ENCODE results near the gene ALKBH4. TPM values are rescaled to one million over a fixed set of nuclear protein-coding genes. Genes with fewer than 3 reads are reported as not detected.
"Not testable (repeated sequence)": the region's sequence is repeated elsewhere in the genome, so short reads cannot be mapped to it uniquely, and the experiment has no call there.

Gene ALKBH4
- total and polyA plus RNA-seq, 10 of the 15 experiments (the other 5 are each of a cell fraction or from before 2014, with no cell fraction given): 4.1 to 16.9 (median 11.3) TPM

DNA sequence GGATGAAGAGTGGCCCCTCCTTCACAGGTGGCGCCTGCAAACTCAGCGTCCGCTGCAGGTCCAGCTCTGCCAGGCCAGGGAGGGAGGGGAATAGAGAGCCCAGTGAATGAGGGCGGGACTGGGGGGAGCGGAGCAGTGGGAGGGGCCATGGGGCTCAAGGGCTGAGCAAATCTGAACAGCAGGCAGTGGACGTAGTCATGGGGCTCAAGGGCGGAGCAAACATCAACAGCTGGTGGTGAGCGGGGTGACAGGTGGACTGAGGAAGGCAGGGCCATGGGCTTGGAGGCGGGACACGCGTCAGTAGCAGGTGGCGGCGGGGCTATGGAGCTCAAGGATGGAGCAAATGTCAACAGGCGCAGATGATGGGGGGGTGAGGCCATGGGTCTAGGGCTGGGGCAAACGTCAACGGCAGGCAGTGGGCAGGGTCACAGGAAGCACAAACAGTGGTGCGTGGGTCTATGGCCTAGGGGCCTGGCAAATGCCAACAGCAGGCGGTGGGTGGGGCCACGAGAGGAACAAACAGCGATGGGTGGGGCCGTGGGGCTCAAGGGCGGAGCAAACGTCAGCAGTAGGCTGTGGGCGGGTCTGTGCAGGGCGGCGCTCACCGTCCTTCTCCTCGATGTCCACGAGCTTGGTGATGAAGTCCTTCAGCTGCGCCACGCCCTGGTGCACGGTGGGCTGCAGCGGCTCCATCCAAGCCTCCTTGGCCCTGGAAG is 28.7 kb upstream of the ALKBH4 start:
- H2AFZ ChIP-seq (ENCODE audit: control insufficient read depth, low read depth, low read length); BruUV-seq (replicated peaks); CTCF ChIA-PET: not testable (repeated sequence)

GRCh38 chr7:102490529-102491075 is 25.9 kb upstream of the ALKBH4 start:
- H3K4me3 ChIP-seq; in situ Hi-C loops (cut with MboI); SMC1A ChIA-PET (ENCODE audit: uncharacterized antibody, unreplicated experiment); H3K9me3 ChIP-seq (replicated peaks; ENCODE audit: control insufficient read depth, insufficient read depth, low read length); H3K36me3 ChIP-seq (ENCODE audit: control insufficient read depth in 2 of 2, insufficient read depth in 2 of 2, low read length in 1 of 2); H4K20me1 ChIP-seq (ENCODE audit: control insufficient read depth, insufficient read depth); intact Hi-C loops (cut with micrococcal nuclease; ENCODE audit: unreplicated experiment); H3K9ac ChIP-seq (ENCODE audit: control insufficient read depth, insufficient read depth, low read length); H3K4me1 ChIP-seq (ENCODE audit: control insufficient read depth, insufficient read depth, low read length); FAIRE-seq; CTCF ChIA-PET; H2AFZ ChIP-seq (ENCODE audit: control insufficient read depth, low read depth, low read length); H3K27ac ChIP-seq (ENCODE audit: control insufficient read depth, insufficient read depth); H3K79me2 ChIP-seq (ENCODE audit: control insufficient read depth, insufficient read depth, low read length); DNase-seq (ENCODE audit: low read depth, low spot score); RAD21 ChIA-PET (ENCODE audit: unreplicated experiment); BruUV-seq (replicated peaks); POLR2A ChIA-PET; H3K4me2 ChIP-seq (ENCODE audit: control insufficient read depth, insufficient read depth); H3K27me3 ChIP-seq (replicated peaks in 1 of 2; ENCODE audit: control insufficient read depth in 2 of 2, insufficient read depth in 2 of 2, low read length in 1 of 2): not testable (repeated sequence)
- whole genome bisulfite sequencing (ENCODE audit: insufficient coverage, insufficient replicate concordance, low lambda C conversion rate, missing lambda C conversion rate): 100% methylated on average over 3 of the region's 12 CpGs
- peak; percentile 87 for ATAC-seq

More for the DNA sequence above, 28.7 kb upstream of the ALKBH4 start:
- peak; percentile 59 for ATAC-seq
- H4K20me1 ChIP-seq (ENCODE audit: control insufficient read depth, insufficient read depth); H3K4me3 ChIP-seq; H3K27me3 ChIP-seq (replicated peaks in 1 of 2; ENCODE audit: control insufficient read depth in 2 of 2, insufficient read depth in 2 of 2, low read length in 1 of 2); FAIRE-seq; H3K79me2 ChIP-seq (ENCODE audit: control insufficient read depth, insufficient read depth, low read length); POLR2A ChIA-PET; DNase-seq (ENCODE audit: low read depth, low spot score); H3K9me3 ChIP-seq (replicated peaks; ENCODE audit: control insufficient read depth, insufficient read depth, low read length); H3K36me3 ChIP-seq (ENCODE audit: control insufficient read depth in 2 of 2, insufficient read depth in 2 of 2, low read length in 1 of 2); H3K4me2 ChIP-seq (ENCODE audit: control insufficient read depth, insufficient read depth); intact Hi-C loops (cut with micrococcal nuclease; ENCODE audit: unreplicated experiment); RAD21 ChIA-PET (ENCODE audit: unreplicated experiment); H3K9ac ChIP-seq (ENCODE audit: control insufficient read depth, insufficient read depth, low read length); in situ Hi-C loops (cut with MboI); H3K4me1 ChIP-seq (ENCODE audit: control insufficient read depth, insufficient read depth, low read length); H3K27ac ChIP-seq (ENCODE audit: control insufficient read depth, insufficient read depth); SMC1A ChIA-PET (ENCODE audit: uncharacterized antibody, unreplicated experiment): not testable (repeated sequence)
- WGBS (ENCODE audit: insufficient coverage, insufficient replicate concordance, low lambda C conversion rate, missing lambda C conversion rate): no CpG with 5 or more reads among the region's 33 CpGs

- FAIRE-seq; RAD21 ChIA-PET (ENCODE audit: unreplicated experiment); H3K27ac ChIP-seq (ENCODE audit: control insufficient read depth, insufficient read depth); H3K27me3 ChIP-seq (replicated peaks in 1 of 2; ENCODE audit: control insufficient read depth in 2 of 2, insufficient read depth in 2 of 2, low read length in 1 of 2); in situ Hi-C loops (cut with MboI); H3K4me3 ChIP-seq; H2AFZ ChIP-seq (ENCODE audit: control insufficient read depth, low read depth, low read length); SMC1A ChIA-PET (ENCODE audit: uncharacterized antibody, unreplicated experiment); intact Hi-C loops (cut with micrococcal nuclease; ENCODE audit: unreplicated experiment); H3K4me1 ChIP-seq (ENCODE audit: control insufficient read depth, insufficient read depth, low read length); H4K20me1 ChIP-seq (ENCODE audit: control insufficient read depth, insufficient read depth); H3K79me2 ChIP-seq (ENCODE audit: control insufficient read depth, insufficient read depth, low read length); CTCF ChIA-PET; H3K9me3 ChIP-seq (replicated peaks; ENCODE audit: control insufficient read depth, insufficient read depth, low read length); POLR2A ChIA-PET; H3K36me3 ChIP-seq (ENCODE audit: control insufficient read depth in 2 of 2, insufficient read depth in 2 of 2, low read length in 1 of 2); H3K4me2 ChIP-seq (ENCODE audit: control insufficient read depth, insufficient read depth); H3K9ac ChIP-seq (ENCODE audit: control insufficient read depth, insufficient read depth, low read length); DNase-seq (ENCODE audit: low read depth, low spot score); ATAC-seq; BruUV-seq (replicated peaks): not testable (repeated sequence)
- no CpG with 5 or more reads among the region's 5 CpGs for WGBS (ENCODE audit: insufficient coverage, insufficient replicate concordance, low lambda C conversion rate, missing lambda C conversion rate)
Measured at GRCh38 chr7:102484317-102484716, 19.7 kb upstream of the ALKBH4 start.

GRCh38 chr7:102481962-102482361 is 17.3 kb upstream of the ALKBH4 start:
- no CpG with 5 or more reads among the region's 10 CpGs for WGBS (ENCODE audit: insufficient coverage, insufficient replicate concordance, low lambda C conversion rate, missing lambda C conversion rate)

More at GRCh38 chr7:102481962-102482361, 17.3 kb upstream of the ALKBH4 start:
- FAIRE-seq; BruUV-seq (replicated peaks); H3K79me2 ChIP-seq (ENCODE audit: control insufficient read depth, insufficient read depth, low read length); DNase-seq (ENCODE audit: low read depth, low spot score); SMC1A ChIA-PET (ENCODE audit: uncharacterized antibody, unreplicated experiment); H3K4me3 ChIP-seq; H3K9me3 ChIP-seq (replicated peaks; ENCODE audit: control insufficient read depth, insufficient read depth, low read length); POLR2A ChIA-PET; CTCF ChIA-PET; H2AFZ ChIP-seq (ENCODE audit: control insufficient read depth, low read depth, low read length); H3K27ac ChIP-seq (ENCODE audit: control insufficient read depth, insufficient read depth); H3K4me2 ChIP-seq (ENCODE audit: control insufficient read depth, insufficient read depth); H3K4me1 ChIP-seq (ENCODE audit: control insufficient read depth, insufficient read depth, low read length); H3K9ac ChIP-seq (ENCODE audit: control insufficient read depth, insufficient read depth, low read length); in situ Hi-C loops (cut with MboI); H3K27me3 ChIP-seq (replicated peaks in 1 of 2; ENCODE audit: control insufficient read depth in 2 of 2, insufficient read depth in 2 of 2, low read length in 1 of 2); H4K20me1 ChIP-seq (ENCODE audit: control insufficient read depth, insufficient read depth); intact Hi-C loops (cut with micrococcal nuclease; ENCODE audit: unreplicated experiment); H3K36me3 ChIP-seq (ENCODE audit: control insufficient read depth in 2 of 2, insufficient read depth in 2 of 2, low read length in 1 of 2); ATAC-seq: not testable (repeated sequence)
- RAD21 ChIA-PET (ENCODE audit: unreplicated experiment): interaction anchor here (0.7 kb wide), 1 partner anchor 77 kb away, joined by 3 read pairs; no protein-coding TSS in a partner anchor

All from GM12878 (cell line).